GM21390 (cell line): ENCODE results near the gene MCEE.
A peak's percentile ranks its signal among the peaks of the same experiment; 100 is the strongest.
"Not testable (repeated sequence)": the region's sequence is repeated elsewhere in the genome, so short reads cannot be mapped to it uniquely, and the experiment has no call there.

Experiments used
- ATAC-seq: cut with Tn5 transposase; IDR thresholded peaks from one replicate; pipeline ENCODE4 v1.9.1; 2021; ENCODE audit not compliant: unreplicated experiment

The MCEE gene

DNA sequence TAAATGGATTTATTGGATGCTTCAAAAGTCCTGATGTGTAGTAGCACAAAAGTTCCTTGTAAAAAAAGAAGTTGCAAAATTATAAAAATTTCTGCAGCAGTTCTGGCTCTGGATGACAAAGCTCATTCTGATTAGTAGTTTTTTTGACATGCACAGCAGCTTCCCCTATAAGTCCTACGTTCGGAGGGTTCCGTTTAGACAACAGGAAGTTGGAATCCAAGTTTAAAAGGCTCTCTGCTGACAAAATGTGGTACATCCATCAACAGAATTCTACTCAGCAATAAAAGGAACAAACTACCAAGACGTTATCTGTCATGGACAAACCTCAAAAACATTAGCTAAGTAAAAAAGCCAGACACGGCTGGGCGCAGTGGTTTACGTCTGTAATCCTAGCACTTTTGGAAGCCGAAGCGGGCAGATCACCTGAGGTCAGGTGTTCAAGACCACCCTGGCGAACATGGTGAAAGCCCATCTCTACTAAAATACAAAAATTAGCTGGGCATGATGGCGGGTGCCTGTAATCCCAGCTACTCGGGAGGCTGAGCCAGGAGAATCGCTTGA lies 46.2 kb downstream of the MCEE start:
- ATAC-seq = not testable (repeated sequence)

DNA sequence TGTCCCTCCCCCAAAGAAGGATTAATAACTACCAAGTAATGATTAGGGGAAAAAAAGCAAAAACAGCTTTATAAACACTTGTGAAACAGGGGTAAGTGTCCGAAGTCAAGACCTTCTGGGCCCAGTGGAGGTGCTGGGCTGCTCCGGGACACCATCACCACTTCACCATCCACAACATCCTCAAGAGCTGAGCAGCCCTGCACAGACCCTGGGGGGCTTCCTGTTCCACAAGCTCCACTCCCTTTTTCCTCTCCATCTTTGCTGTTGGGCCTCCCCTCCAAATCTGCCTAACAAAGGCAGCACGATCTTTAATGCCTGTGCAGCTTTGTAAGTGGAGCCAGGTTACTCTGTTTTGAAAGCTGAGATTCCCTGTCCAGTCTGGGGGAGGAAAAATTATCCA lies 46.7 kb downstream of the MCEE start:
- ATAC-seq = not testable (repeated sequence)

DNA sequence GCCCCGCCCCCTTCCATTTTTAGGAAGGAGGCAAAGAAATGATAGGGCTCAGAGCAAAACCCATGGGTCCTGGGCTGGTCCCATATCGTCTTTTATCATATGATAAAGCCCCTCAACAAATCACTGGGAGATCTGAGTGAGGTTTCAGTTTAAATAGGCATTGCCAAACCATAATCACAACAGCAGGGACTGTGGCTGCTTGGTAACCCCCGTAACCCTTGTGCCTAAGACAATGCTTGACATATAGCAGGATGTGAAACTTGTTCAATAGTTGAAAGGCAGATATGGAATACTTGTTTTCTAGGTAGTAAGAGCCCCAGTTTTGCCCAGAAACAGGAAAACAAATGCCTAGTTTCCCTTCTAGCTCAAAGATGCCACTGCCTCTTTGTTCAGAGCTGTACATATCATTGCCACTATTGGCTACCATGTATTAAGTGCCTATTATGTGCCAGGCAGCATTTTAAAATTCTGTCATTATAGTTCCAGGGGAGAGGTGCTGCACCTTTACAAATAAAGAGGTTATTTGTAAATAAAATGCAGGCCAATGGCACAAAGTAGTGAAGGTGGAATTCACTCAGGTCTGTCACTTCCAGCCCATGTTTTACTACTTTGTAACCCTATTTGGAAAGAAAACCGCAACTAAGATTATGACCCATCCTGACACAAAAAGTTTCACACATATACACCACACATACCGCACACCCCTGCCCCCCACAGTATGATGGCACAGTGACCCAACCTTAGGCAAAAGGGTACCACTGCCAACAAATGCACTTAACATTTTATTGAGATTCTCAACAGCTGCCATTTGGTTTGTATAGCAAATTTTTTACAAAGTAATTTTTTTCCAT lies 47.4 kb downstream of the MCEE start:
- peak; percentile 56 for ATAC-seq

DNA sequence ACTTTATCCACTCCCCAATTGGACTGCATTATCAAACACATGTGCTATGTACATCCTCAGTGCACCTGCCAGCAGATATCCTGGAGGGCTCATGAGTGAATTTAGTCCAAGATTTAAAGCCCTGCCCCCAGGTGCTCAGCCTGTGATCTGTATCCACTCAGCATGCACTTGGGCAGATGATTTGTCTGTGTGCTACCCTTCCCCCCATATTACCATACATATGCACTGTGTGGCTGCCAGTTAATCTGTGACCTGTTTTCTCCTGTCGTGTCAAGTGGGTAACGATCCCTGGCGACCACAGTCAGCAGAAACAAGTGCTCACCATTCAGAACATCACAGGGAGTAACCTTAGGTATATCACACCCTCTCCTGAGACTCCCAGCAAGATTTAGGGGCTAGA lies 51.4 kb downstream of the MCEE start:
- ATAC-seq = no peak

DNA sequence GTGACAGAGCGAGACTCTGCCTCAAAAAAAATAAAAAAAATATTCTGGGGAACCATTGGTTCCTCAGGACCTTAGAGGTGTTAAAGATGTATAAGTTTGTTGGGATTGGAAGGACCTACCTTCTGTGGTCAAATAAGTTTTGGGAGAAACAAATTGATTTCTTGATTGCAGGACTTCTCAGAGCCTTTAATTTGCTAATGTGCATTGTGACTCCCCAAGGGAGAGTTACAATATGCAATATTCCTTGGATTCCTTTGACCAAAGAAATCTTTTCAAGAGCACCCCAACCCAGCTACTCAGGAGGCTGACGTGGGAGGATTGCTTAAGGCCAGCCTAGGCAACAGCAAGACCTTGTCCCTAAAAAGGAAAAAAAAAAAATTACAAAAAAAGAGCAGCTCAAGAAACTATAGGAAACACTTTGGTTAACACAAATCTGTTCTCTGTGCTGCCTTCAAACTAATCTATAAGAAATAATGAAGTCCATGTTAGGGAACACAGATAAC lies 55.1 kb downstream of the MCEE start:
- ATAC-seq = no peak

DNA sequence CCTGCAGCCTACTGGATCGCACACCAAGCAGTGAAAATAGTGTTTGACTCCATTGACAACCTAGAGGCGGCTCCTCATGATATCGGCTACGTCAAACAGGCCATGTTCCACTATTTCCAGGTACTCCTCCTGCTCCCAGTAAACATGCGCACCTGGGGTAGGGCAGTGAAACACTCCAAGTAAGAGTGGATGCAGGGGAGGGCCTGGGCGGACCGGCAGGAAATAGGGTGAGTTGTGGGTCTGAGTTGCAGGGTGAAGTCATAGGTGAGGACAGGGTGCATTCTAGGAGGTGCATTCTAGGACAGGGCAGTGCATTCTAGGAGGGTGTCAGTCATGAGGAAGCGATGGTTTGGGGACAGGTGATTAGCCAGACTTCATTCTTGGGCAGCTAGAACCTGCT lies 56.6 kb downstream of the MCEE start:
- ATAC-seq = no peak

DNA sequence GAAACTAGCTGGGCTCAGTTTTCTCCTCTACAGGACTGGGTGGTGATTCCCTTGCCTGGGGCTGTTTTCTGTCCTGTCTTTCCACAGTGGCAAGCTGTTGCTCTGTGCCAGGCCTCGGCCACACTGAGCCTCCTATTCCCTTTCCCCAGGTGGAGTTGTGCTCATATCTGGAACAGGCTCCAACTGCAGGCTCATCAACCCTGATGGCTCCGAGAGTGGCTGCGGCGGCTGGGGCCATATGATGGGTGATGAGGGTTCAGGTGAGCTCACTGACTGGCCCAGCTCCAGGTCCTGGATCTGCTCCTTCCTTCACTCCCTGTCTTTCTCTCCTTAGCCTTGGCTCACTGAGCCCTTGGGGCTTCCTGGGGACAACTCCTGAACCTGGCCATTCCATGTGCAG lies 57.5 kb downstream of the MCEE start:
- ATAC-seq = no peak

DNA sequence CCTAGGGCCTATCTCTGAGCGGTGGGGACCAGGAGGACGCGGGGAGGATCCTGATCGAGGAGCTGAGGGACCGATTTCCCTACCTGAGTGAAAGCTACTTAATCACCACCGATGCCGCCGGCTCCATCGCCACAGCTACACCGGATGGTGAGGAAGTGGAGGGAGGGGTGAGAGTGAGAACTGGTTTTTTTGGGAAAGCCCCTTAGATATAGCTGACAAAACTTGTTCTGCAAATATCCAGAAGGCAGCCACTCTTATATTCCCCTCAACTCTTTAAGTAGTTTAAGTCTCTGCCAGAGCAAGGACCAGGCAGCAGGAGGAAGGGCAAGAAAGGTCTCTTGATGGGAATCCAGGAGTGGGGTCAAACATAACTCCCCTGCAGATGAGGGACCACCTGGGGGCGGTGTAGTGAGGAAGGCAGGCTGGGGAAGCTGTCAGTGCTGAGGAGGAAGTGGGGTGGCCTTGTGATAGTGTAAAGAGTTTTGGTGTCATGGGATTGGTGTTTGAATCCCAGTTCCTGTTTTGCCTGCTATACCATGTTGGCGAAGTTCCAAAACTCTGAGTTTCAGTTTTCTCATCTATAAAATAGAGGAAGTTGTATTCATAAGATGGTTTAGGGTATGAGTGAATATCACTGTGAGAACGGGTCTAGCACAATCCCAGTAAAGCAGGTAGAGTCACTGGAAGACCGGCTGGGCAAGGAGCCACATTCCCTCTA lies 58.2 kb downstream of the MCEE start:
- peak; percentile 45 for ATAC-seq

DNA sequence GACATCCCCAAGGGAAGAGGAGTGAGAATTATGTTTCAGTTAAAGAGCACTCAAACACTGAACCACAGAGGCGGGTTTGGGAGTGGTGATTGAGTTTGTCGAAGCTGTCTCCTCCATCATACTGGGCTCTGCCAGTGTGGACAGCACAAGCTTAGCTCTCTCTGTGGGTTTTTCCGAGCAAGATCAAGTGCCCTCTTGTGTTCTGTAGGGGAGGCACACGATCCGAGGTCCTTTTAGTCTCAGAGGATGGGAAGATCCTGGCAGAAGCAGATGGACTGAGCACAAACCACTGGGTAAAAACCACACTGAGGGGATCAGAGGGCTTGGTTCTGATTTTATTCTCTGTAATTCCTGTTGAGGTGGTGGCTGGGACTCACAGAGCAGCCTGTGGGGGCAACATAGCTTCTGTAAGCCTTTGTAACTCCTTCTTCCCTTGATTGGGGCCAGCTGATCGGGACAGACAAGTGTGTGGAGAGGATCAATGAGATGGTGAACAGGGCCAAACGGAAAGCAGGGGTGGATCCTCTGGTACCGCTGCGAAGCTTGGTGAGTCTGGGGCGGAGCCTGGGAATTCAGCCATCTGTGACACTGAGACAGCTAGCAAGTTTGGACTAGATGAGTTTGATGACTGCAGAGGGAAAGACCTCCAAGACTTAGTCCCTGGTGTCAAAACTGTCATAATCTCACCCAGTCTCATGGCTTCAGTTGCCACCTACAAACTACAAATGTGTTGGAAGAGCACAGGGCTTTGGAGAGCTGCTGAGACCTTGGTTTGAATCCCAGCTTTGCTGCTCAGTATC lies 59.5 kb downstream of the MCEE start:
- no peak for ATAC-seq

DNA sequence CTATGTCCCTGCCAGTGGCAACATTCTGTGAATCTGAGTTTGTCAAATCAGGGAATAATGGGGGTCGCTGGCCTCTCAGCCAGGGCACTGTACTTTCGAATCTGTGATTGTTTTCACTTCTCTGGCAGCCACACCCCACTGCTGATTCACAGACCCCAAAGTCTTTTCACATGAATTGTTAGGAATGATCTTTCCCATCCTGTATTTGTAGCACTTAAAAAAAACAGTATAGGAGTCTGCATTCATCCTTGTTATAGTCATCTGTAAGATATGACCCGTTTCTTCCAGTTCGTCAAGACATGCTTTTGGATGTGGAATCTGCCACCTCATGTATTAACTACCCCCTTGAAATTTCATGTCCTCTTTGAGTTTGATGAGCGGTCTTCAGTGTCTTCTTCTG lies 60.7 kb downstream of the MCEE start:
- no peak for ATAC-seq

DNA sequence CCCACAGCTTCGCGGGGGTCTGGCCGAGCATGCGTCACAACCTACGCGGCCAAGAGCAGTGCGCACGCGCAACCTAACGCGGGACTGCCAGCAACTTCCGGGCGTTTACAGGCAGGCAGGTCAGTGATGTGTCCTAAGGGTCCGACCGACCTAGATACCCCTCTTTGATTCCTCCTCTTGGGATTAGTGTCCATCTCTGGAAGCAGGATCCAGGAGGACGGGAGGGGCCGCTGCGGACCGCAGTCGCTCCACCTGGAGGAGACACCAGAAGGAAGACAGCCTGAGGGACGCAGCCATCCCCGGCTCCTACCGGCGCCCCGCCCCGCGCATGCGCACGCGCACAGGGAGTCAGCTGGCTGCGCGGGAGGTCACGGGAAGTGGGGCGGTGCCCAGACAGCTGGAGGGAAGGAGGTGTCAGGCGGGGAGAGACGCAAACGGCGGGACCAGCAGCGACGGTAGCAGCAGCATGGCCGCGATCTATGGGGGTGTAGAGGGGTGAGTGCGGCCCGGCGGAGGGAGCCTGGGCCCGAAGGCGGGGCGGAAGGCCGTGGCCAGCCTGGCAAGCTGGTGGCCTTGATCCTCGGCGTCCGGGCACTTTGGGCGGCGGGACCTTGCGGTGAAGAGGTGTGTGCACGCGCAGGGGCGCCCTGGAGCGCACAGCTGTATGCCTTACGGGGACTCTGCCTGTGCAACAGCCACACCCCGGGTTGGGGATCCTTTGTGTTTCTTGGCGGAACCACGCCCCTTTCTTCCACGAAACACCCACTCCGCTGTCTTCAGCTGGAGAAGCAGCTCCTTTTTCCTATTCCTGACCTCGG lies 61.6 kb downstream of the MCEE start, which contains the start of gene NAGK:
NAGK (plus strand) TSS at position 431 of the 818 bp plus-strand sequence; CDS start at position 467, 36 bp downstream.
- ATAC-seq = peak; percentile 53

DNA sequence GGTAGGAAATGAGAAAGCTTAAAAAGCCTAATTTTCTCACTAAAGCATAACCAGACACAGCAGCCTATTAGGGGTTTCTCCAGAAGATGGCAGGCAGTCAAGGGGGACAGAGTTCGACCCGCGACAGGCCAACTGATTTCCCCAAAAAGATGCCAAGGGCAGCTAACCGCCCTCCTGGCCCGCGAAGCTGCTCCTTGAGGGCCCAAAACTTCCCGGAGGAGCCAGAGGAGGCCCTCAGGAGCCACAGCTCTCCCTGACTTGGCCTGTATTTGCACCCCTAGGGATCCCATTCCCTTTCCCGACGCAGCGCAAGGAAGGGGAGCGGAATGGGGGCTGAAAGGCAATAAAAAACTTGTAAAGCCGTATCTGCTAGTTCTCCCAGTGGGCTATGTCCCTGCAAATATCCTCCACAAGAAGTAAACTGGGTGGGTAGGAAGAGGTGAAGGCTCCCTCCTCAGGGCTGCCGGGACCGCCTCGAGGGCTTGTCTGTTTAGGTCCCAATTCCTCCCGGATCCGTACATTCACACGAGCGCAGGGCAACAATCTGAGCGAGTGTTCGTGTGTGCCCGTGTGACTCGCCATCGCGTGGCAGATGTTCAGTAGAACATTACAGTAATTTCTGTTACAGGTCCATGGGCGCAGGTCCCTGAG lies 62.3 kb downstream of the MCEE start:
- peak; percentile 1 for ATAC-seq

DNA sequence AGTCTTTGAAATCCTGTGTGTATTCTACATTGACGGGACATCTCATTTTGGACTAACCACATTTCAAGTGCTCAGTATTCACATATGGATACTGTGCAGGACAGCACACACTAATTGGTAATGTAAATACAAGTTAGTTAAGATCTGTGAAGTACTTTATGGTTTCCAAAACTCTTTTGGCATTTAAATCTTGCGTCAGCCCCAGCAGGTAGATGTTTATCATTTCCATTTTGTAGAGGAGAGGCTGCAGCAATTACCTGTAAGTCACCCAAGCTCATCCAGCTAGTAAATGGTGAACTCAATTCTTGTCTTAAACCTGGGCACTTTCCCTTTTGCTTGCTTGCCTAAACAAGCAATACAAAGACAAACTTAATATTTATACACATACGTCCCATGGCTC lies 63.2 kb downstream of the MCEE start:
- no peak for ATAC-seq

DNA sequence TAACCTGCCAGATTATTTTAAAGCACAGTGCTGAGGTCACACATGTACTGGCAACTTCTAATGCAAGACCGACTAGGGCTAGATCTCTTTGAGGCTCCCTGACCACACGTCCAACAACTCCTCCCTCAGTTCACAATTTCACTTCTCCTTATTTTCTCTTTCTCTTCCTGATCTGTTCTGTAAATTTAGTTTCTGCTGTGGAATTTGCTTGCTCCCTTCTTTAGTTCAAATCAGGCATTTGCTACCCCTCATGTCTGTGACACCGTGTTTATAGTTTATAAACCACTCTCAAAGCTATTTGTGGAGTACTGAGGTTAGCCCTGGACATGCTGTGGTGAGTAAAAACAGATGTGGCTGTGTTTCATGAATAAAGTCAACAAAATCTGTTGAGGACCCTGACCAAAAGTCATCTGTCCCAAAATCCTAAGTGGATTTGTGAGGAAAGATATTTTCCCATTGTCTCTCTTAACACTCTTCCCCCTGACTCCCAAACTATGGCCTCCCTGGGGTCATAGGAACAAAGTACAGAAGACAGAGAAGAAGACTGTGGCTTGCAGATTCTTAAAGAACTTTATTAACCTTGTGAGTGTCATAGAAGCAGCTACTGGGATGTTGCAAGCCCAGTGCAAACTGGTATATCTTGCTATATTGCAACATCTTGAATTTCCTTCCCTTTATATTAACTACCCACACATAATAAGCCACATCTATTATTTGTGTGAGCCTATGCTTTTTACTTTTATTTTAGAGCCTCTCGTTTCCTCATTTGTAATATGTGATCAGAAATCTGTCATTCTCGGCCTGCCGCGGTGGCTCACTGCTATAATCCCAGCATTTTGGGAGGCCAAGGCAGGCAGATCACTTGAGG lies 65.0 kb downstream of the MCEE start:
- peak; percentile 26 for ATAC-seq

DNA sequence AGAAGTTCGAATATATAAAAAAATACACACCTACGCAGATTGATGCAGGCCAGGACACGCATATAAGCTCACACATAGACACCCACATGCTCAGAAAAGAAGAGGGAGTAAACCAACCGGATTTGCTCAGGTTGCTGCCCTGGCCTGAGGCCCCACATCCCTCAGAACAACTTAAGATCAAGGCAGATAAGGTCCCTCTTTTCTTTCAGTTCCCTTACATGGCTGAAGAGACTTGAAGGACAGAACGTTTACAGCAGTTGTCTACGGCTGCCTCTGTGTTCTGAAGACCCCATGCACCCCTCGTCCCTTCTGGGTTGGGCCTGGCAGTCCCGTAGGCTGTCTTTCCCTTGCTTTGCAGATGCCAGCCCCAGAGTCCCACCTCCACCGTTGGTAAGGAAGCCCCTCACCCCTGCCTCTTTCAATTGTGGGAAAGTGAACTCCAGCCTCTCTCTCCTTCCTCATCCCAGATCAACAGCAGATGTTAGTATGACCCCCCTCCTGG lies 65.9 kb downstream of the MCEE start:
- ATAC-seq = no peak

DNA sequence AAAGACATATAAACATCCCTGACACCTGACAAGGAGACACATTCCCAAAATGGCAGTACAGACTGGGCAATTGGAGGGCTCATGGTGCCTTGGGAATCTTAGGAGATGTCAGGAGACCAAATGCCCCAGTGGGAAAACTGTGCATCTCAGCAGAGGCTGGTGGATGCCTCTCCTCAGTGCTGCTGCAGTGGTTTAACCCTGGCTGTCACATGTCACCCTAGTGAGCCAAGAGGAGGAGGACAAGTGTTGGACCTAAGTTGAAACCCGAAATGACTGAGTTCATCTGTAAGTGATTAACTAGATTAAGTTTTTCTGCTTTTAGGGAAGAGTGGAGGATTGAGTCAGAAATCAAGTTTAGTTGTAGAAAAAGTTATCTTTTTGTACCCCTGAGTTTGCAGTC lies 66.8 kb downstream of the MCEE start:
- no peak for ATAC-seq

DNA sequence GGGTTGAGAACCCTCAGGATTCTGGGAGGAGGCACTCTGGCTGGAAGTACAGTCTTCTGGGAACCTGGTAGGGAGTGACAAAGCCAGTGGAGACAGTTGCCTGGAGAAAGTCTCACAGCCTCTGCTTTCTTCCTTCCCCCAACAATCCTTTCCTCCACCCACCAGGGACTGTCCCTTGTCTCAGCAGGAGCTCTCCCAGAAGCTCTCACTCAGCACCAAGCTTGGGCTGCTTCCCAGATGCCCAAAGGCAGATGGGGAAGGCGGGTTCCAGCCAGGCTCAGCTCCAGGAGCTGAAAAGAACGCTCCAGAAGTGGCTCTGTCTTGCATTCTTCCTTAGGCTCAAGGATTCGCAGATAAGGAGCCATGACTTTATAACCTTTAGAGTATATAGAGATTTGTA lies 69.2 kb downstream of the MCEE start:
- ATAC-seq = no peak

DNA sequence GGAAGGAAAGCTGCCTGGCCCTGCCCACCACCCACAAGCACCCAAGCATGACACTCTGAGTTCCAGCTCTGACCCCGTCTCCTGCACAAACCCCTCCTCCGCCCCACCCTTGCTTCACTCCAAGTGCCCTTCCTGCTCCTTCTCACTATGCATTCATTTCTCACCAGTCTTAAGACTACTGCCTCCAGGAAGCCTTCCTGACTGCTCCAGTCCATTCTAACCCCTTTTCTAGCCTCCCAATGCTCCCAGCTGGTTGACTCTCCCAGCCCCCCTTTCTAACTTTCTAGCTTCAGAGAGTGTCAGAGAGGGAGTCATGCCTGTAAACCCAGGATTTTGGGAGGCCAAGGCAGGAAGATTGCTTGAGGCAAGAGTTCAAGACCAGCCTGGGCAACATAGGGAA lies 69.8 kb downstream of the MCEE start:
- no peak for ATAC-seq
